HG02678 (cell line): ENCODE results near the gene C6orf120.
A peak's percentile ranks its signal among the peaks of the same experiment; 100 is the strongest.

ENCODE experiments used
- ATAC-seq: cut with Tn5 transposase; IDR thresholded peaks from one replicate; pipeline ENCODE4 v1.9.1; 2021; ENCODE audit warnings: mild to moderate bottlenecking, moderate library complexity; ENCODE audit not compliant: unreplicated experiment

Gene C6orf120

DNA sequence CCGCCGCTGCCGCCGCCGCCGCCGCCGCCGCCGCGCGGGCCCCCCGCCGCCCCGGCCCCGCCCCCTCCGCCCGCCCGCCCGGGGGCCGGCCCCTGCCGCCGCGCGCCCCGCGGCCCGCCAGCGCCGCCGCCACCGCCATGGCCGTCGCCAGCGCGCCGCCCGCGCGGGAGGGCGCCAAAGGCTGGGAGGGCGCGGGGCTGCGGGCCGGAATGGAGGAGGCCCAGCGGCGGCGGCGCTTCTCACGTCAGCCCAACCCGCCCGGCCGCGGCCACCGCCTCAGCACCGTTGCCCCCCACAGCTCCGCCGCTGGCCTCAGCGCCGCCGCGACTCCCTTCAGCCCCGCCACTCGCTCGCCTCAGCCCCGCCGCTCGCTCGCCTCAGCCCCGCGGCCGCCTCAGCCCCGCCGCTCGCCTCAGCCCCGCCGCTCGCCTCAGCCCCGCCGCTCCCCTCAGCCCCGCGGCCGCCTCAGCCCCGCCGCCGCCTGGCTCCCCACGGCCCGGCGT, 22.1 kb downstream of the C6orf120 start:
- ATAC-seq: peak; percentile 48

DNA sequence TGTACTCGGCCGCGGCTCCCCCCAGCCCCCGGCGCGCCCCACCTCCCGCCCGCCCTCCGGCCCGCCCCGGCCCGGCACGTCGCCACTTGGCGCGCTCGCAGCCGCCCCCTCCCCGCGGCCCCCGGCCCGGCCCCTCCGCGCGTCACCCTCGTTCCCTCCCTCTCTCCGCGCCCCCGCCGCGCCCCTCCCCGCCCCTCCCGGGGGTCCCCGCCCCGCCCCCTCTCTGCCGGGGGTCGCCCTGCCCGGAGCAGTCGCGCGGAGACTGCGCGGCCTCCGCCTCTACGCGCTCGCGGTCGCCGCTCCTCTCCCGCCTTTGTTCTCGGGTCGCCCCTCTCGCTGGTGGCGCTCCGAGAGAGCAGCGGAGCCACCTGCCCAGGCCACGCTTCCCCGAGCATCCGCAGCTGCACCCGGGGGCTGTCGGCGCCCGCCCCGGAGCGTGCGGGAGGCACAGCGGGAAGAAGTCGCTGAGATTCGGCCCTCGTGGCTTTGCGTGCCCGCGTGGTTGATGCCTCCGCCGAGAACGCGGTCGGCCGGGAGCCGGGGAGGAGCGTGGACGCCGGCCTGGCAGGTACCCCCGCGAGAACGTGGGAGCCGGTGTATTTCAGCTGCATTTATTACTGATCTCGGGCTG, 22.7 kb downstream of the C6orf120 start, which contains the start of gene PHF10:
TSS of gene PHF10 (minus strand) at position 7 of the 631 bp plus-strand sequence. CDS start 569 bp downstream, outside the sequence.
- ATAC-seq: peak; percentile 45

DNA sequence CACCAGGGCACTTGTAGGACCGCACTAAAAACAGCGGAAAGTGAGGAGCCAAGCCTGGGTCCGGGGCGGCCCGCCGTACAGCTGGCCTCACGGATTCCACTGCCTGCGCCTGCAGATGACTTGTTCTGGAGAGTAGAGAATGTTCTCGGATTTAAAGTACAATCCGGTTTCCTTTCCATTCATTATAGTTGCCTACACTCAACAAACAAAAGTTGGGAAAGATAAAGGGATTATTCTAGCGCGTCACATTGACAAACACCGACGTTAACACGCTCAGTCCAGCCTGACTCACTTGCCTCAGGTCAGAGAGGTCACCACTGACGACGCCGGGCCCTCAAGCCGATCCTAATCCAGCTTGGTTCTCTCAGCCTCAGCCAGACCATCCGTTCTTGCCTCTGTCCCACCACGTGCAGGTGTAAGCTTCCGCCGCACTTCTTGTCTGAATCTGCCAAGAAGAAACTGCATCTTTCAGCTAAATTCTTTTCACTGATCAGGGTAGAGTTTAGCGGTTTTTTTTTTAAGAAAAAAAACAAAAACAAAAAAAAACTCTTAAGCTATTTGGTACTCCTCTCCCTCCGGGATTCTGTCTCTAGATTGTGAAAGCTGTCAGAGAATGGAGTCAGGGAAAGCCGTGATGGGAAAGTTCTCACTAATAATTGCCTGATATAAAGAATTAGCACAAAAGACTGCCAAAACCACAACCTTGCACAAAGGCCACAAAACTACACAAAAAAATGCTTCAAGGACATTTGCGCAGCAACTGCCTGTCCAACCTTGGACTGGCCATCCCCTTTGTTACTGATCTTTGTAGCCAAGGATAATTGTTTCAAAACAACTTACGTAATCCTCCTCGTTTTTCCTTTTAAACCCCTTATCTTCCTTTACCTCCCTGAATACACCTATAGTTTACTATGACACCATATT, 23.5 kb downstream of the C6orf120 start:
- ATAC-seq: peak; percentile 8

DNA sequence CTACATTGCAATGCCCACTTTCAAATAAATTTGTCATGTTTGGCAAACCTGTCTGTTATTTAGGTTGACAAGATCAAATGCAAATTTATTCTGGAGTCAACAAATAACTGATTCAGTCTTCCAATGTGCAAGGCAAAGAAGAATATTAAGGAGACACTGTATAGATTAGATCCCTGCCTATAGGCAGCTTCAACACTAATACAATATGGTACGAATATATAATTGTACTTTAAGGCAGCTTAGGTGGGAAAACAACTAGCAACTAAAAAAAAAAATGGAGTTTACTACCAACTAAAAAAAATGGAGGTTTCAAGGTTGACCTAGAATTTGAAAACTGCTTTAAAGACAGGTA, 24.1 kb downstream of the C6orf120 start:
- no peak for ATAC-seq

DNA sequence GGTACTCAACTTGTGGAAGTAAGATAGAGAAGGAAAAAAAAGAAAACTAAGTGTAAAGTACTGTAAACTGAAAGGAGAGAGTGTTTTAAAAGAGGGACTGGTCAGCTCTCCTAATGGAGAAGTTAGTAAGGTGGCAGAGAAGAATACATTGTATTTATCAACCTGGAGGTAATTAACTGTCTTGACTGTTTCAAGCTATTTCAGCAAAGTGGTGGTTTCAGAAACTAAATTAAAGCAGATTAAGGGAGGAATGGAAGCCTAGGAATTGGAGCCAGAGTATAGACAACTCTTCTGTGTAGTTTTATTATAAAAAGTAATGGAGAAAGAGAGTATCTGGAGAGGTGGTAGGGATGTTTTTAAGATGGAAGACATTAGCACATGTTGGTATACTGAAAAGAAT, 25.0 kb downstream of the C6orf120 start:
- no peak for ATAC-seq

DNA sequence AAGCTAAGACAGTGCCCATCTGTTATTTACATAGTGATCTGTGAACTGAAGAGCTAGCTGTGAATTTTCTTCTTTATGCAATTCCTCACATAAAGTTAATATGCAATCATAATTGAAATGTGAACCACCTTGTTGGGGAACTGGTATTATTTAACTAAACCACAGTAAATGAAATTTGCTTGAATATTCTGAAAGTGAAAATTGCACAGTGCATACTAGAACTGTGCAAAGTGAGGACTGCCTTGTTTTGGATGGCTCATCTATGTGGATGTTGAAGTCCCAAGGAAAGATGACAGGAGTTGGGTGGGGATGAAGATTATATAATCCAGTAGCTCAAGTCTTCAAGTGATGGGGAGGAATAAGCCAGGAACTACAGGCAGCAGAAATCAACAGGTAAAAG, 28.0 kb downstream of the C6orf120 start:
- no peak for ATAC-seq

DNA sequence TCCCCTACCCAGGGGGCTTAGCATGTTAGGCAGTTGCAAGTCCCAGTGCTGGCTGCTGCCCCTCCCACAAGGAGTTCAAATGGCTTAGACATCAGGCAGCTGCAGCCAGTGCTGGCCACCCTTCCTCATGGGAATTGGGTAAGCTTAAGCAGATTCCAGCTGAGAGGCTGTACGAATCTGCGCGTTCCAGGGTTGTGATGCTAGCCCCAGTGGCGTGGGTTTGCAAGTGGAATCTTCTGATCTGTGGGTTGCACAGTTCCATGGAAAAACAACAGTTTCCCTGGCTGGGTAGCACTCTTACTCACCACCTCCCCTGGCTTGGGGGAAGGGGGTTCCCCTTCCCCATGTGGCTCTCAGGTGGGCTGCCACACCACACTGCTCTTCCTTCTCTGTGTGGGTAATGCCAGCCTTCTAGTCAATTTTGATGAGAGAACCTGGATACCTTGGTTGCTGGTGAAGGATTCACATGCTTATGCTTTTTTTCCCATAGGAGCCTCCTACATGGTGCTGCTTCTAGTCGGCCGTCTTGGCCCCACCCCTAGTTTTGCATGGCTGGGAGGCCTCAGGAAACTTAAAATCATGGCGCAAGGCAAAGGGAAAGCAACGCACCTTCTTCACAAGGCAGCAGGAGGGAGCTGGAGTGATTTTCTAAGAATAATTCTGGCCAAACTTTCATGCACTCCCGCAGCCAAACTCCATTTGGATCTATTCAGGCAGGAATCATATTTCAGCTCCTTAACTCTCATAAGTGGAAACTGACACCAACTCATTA, 36.5 kb downstream of the C6orf120 start:
- no peak for ATAC-seq

DNA sequence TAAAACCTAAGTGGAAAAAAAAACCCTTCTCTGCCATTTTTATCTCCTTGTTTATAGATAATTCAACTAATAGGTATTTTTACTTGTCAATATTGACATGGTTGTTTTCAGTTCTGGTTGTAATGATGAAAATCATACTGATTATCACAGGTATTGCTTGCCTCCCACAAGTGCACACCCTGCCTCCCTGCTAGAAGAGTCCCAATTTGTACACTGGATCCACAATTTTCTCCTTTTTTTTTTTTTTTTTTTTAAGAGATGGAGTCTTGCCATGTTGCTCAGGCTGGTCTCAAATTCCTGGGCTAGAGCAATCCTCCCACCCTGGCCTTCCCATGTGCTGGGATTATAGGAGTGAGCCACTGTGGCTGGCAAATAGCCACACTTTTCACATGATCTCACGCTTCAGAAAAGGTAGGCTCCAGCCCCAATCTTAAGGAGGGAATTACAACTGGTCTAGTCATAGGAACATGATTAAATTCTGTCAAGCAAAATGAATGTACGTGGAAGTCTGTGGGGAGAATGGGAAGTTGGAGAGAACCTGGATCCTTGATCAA, 37.1 kb downstream of the C6orf120 start:
- no peak for ATAC-seq

DNA sequence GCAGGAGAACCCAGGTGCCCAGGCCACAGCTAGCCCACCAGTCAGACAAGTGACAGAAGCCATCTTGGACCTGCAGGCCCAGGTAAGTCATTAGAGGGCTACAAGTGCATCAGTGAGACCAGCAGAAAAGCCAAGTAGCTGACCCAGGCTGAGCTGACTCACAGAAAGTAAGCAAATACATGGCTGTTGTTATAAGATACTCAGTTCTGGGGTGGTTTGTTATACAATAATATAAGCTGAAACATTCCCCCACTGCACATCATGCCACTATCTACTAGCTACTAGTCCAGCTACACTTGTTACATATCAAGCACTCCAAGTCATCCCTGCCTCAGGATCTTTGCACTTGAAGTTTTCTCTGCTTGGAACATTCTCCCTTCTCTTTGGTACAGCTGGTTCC, 39.4 kb downstream of the C6orf120 start:
- no peak for ATAC-seq

DNA sequence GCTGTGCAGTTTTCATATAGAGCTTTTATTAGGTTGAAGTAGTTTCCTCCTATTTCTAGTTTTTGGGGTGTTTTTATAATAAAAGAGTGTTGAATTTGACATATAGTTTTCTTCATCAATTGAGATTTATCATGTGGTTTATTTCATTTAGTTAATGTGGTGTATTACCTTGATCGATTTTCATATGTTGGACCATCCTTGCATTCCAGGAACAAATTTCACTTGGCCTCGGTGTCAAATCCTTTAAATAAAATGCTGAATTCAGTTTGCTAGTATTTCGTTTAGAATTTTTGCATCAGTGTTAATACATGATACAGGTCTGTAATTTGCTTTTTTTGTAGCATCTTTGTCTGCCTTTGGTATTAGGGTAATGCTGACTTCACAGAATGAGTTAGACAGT, 43.5 kb downstream of the C6orf120 start:
- ATAC-seq: no peak

DNA sequence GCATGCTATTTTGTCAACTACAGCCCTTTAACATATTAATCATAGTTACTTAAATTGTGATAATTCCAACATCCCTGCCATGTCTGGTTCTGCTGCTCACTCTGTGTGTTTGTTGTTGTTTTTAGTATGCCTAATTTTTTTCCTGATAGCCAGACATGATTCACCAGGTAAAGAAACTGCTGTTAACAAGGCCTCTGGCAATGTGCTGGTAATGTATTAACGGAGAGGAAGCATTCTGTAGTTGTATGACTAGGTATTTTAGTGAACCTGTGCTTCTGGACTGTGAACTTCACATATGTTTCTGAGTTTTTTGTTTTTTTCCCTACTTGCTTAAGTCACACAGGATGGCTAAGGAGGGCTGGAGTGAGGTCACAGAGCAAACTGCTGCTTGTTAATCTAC, 44.6 kb downstream of the C6orf120 start:
- no peak for ATAC-seq

DNA sequence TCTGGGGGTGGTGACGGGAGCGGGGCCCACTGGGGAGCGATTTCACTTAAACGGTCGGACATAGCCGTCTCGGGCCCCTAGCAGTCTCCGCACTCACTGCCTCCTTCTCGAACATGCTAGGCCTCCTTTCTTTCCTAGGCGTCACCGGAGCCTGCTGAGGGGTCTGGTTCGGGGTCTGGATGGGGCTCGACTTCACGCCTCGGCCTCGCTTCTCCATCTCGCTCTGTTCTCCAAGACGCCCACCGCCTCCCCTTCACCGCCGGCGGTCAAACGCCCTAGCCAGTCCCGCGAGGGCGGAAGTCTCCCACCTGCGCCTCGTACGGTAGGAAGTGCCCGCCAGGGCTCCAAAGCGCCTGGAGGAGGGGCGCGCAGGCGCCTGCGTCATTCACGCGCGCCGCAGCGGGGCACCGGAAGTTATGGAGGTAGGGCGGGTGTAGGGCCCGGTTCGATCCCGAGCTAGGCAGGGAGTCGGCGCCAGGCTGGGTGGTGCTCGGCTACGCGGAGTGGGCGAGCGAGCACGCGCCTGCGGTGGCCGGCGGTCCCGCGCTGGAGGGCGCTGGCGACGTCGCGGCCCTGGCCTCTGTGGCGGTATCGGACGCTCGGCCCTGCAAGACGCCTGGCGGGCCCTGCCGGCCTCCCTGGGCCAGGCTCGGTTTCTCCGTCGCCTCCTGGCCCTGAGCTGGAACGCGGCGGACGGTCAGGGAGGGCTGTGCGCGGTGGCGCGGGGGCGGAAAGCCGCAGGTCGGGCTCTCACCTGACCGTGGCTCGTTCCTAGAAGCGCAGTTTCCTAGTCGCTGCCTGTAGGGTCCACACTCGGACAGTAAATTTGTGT, 49.5 kb downstream of the C6orf120 start, which contains the start of the genes DYNLT2 and ERMARD:
TSS of gene DYNLT2 (minus strand) at position 331 of the 832 bp plus-strand sequence. CDS start at position 217, 114 bp downstream.
TSS of gene ERMARD (plus strand) at position 381 of the 832 bp plus-strand sequence. CDS start at position 417, 36 bp downstream.
- peak; percentile 92 for ATAC-seq

DNA sequence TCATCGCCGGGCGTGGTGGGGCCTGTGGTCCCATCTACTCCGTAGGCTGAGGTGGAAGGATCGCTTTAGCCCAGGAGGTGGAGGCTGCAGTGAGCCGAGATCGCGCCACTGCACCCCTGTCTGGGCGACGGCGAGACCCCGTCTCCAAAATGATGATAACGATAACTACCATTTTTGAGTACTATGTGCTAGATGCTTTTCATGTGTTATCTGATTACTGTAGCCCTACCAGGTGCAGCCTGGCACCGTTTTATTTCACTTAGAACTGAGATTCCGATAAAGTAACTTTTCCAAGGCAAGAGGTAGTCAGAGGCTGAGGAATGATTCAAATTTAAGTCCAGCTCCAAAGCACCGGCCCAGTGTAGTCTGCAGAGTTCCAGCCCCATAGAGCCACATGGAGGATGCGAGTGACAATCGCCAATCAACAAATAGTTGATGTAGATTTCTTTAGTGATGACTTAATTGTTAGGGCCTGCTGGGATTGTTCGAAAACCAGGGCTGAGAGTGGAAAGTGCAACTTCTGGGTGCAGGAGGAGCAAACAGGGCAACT, 50.2 kb downstream of the C6orf120 start:
- no peak for ATAC-seq
